Activated CD8-positive, alpha-beta memory T cell treated with anti-CD3 and anti-CD28 coated beads, Interleukin-2, amount 50 U/mL, for 1 hour (primary cell): ENCODE measurements around the gene AFAP1.

Experiments
- DNase-seq: peaks from one replicate; pipeline ENCODE4 v3.0.0-alpha.2; 2020; ENCODE audit errors: extremely low read depth

Gene AFAP1

DNA sequence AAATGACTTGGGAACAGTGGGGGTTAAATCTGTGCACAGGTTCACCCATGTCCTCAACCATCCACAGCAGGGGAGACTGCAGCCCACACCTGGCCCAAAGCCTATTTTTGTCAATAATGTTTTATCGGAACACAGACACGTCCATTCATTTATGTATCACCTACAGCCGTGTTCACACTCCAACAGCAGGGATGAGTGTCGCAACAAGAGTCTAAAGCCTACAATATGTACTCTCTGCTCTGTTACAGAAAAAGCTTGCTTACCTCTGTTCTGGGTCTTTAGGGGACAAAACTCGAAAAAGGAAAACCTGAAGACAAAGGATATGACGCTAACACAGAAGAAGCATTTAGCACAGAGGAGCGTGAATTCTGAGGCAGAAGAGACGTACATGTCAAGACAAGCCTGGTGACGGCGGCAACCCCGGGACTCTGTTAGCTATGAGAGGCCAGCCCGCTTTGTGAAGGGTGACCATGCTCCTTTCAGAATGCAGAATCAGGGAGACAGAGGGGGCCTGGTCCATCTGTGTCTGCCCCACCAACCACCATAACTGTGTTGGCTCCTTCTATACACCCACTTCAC, 45.5 kb downstream of the AFAP1 start:
- DNase-seq = no peak

DNA sequence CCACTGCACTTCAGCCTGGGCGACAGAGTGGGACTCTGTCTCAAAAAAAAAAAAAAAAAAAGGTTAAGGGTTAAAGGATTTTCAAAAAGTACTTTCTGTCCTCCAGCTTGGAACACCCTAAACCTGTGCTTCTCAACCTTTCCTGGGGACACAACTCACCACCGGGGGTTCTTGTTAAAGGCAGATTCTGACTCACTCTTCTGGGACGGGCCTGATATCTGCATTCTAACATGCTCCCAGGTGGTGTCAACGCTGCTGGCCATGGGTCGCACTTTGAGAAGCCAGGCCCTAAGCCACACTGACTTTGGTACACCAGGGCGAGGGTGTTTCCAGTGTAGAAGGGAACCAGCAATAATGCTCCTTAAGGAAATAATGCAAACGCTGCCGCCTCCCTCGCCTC, 46.1 kb downstream of the AFAP1 start:
- no peak for DNase-seq

DNA sequence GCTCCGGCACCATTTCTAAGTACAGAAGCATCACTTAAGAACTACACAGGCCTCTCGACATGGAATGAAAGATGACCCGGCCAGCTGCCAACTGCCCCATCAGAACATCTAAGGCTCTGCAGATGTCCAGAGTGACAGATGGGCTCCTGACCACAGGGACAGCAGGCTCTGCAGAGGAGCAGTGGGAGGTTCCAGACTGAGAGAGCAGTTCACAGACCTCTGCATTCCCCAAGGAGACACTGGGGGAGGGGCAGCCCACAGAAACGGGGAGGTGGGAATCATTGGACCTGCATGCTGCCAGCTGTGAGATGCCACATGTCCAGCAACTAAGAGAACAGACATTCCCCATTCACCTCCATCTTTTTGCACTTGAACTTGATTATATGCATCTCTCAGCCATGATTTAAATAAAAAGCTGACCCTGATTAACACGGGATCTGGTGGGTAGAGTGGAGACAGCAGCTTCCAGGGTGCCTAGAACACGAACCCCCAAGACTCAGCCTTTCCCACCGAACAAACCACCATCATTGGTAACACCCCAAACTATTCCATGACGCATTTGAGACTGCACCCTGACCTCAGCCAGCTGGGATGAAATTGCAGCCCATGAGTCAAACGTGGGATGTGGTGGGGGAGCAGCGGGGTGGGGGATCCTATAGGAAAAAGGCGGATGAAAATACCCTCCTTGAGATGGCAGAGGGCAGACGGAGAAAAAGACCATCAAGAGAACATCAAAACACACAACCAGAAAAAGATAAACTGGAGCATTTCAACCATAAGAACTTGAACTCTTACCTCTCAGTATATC, 47.2 kb downstream of the AFAP1 start:
- DNase-seq = no peak

DNA sequence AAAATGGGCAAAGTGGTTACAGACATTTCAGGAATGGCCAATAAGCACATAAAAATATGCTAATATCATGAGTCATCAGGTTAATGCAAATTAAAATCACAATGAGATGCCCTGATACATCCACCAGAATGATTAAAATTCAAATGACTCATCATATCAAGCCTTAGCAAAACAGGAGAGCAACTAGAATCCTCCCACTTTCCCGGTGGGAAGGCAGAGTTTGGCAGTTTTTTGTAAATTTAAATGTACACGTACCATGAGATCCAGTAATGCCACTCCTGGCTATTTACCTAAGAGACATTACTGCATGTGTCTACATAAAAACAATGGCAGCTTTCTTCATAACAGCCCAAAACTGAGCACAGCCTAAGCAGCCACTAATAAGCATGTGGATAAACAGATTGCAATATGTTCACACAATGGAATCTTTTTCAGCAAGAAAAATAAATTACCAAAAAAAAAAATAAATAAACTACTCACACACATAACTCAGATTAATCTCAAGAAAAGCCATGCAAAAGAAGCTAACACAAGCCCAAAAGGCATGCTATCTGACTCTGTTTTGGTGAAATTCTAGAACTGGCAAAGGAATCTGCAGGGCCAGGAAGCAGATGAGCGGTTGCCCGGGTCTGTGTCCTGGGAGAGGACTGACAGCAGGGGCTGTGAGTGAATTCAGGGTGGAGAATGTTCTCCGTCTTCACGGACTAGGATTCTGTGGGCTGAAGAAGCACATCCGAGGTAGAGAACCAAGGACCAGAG, 48.8 kb downstream of the AFAP1 start:
- DNase-seq = no peak

DNA sequence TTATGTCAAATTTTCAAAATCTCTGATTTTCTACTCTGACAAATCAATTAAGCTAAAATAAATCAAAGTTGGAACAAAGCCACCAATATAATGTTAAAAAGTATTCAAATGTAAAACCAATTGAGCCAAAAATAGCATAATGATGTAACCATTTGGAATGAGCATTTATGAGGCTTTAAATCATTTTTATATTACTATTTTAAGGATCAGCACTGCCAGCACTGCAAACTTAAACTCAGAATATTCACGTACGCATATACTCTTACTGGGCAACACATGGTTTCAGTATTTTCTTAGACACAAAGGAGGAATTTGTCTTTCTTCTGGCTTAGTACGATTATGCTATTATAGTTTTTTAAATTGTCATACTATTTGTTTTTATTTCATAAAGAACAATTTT, 52.2 kb downstream of the AFAP1 start:
- DNase-seq = no peak

DNA sequence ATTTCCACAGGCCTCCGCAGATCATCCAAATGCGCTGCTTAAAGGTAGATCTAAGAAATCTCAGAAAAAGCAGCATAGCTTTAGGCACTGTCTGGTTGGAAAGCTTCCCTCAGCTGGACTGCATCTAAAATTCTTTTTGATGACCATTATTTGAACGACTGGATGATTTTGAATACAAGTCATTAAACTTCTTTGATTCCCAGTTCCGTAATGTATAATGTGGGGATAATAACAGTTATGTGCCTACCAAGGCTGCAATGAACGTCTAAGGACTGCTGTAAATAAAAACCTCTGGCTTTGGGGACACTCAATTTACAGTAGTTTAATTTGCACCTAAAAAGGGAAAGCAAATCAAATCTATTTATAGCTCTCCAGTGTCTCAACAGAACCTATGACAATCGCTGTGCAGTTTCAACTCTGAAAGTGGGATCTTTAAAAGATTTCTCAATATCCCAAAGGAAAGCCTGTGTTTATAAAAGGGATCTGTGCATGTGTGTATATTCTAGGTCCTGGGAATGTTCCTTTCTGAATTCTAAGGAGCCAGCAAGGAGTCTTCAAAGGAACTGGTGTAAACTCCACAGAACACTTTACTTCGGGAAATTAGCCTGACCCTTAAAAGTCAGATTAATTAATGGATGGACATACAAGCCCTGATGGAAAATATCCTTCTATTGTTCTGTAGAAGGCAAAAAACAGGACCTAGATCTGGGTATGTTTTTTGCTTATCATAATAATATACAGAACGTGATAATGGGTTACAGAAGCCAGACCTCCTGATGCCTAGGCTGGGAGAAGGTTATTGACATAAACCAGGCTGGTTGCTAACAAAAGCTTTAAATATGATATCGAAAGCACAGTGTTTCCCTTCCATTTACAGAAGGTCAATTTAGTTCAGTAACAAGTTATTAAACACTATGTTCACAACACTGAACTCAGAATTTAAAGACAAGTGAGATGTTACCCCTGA, 53.4 kb downstream of the AFAP1 start:
- DNase-seq = no peak

DNA sequence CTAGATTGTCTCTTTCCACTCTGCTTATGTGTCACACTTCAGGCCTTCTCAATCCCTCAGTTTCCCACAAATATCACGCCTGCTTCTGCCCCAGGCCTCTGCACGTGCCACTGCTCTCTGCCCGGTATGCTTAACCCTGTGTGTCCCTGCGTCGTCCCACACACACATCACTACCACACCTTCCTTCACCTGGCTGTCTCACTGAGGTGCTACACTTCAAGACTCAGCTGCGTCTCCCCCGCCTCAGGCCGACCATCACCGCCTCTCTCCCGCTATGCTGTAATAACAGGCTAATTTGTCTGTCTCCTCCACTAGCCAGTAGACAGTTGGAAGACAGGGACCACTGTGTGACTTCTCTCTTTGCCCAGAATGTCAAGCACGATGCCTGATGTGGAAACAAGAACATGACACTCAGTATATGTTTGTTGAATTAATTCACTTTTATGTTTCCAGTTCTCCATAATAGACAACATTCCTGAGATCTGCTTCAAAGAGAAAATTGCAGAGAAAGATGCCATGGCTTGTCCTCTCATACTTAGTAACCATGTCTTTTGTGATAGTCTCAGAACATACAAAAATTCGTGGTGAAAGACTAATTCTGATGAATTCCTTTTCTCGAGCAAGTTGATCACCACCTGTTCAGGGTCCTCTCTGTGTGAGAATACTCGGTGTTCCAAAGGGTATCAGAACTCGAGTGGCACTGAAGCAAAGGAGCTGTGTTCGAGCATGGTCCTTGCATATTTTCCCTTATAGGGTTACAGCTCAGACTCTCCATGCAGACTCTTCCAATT, 54.2 kb downstream of the AFAP1 start:
- no peak for DNase-seq

DNA sequence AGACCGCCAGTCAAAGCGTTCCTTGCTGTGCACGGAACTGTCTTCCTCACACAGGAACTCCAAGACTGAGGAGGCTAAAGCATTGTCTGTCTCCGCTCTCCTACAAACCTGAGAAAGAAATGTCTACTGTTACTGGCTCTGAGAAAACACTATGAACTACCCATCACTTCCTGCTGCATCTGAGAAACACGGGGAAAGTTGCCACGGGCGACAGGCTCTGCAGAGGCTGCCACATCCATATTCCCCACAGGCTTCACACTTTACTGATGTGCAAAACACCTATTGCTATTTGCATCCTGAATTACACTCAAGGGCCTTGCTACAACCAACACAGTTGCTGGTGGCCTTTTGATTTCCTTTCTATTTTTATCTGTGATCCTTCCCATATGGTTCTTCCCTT, 59.0 kb downstream of the AFAP1 start:
- no peak for DNase-seq

DNA sequence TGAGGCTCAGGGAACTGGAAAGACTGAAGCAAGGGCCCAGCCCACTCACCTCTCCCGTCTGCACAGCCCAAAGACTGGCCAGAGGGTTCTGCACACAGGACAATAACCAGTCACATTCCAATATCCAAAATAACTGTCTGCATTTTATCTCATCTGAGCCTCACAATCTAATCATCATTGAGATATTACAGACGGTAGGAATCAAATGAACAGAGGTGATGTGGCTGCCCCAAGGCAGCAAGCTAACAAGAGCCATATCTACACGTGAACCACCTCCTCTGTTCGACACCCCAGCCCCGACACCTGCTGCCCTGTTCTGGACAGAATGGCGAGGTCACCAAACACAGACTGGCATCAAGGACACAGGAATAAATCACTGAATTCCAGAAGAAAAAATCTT, 60.5 kb downstream of the AFAP1 start:
- DNase-seq = no peak

DNA sequence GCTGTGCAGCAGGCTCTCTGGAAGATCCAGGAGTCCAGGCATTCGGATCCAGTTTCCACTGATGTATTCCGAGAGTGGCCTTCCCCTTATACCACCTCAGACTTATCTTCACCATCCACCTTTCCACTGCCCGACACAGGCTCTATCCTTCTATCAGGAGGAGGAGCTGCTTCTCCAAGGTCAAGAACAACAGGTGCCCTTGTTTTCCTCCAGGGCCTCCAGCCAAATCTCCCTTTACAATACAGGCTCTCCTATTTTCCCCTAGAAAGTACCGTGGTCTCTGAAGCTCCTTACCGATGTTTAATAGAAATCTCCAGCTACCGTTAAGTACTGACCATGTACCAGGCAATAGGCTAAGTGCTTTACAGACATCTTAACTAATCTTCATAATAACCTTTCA, 61.3 kb downstream of the AFAP1 start:
- no peak for DNase-seq

DNA sequence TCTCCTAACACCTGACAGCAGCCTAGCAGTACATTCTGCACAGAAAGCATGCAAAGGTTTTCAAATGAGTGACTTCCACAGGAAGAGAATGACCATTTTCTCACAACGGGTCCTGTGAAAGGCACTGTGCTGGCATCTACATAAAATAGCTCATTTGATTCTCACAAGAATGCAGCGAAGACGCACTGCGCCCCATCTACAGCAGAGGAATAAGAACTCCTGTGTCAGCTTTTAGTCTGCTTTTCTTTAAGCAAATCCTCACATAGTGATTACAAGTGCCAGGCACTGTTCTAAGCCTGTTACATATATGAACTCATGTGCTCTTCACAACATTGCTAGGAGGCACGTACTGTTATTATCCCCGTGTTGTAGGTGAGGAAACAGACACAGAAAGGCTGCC, 62.5 kb downstream of the AFAP1 start:
- no peak for DNase-seq

DNA sequence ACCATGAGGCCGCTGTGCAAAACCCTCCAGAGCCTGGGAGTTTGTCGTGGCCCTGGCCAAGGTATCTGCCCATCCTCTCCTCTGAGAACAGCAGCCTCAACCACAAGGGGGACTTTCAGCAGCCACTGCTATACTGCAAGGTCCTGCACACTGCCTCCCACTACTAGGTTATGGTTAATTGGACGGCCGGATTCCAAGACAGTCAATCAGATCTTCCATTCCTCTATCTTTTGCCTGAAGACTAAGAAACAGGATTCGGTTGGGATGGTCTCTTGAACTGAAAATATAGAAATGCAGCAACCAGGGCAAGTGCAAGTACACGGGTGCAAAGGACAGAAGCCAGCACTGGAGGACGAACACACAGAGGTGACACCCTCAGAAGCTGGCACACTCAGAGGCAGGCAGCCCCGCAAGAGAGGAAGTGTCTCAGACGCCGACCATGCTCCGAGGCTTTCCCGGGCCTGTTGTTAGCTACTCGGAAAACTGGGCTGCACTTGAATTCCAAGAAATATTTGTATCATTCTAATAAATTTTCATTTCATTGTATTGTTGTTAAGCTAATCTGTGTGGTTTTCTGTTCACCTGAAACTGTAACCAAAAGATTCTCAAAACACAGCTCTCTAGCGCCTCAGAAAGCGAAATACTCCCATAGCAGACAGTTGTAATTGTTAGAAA, 63.3 kb downstream of the AFAP1 start:
- DNase-seq = no peak

DNA sequence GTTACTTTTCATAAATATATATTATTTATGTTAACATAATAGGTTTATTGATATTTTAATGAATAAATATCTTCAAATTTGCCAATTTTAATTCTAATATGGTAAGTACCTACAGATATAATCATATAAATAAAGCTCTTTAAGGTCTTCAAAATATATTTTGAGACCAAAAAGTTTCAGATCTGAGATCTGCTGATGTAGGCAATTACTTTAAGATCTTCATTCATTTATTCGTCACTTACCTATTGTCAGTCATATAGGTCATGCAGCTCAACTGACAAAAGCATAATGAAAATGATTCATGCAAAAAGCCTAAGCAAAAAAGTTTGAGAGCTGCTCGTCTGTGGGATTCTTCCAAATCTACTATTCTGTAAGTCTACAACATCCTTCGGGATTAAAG, 64.8 kb downstream of the AFAP1 start:
- DNase-seq = no peak

DNA sequence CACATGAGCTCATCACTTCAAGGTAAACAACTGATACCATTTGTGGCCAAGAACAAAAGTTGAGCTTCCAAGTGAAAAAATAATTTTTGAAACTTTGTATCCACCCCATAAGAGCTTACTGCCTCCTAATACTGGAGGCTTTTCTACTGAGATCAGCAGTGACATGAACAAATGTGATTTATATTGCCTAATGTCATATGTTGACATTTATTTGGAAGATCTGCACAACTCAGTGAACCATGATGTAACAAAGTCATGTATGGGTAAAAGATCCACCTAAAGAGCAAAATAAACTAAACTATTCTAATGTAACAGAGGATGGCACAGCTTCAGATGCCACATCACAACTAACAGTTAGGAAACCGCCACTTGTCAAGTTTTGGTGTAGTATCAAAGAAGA, 65.8 kb downstream of the AFAP1 start:
- DNase-seq = no peak

DNA sequence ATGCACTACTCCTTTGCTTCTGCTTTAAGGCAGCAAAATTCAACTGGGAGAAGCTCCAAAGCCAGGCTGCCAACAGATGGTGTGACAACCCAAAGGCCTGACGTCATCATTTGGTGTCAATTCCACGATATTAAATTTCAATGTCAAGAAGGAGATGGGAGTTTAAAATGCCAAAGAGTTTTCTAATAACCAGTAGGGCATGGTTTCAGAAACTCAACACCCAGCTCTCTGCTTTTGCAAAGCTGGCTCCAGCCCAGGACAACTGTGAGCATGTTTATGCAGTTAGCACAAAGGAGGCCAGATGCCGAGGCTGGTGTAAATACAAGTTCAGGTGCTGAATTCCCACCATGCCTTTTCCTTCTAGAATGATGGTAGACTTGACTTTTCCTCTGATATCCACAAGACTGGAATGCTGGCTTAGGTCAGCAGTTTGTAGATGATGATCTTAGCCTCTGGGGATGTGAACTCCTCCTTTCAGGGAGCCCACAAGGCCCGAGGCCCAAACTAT, 67.3 kb downstream of the AFAP1 start:
- DNase-seq = no peak

DNA sequence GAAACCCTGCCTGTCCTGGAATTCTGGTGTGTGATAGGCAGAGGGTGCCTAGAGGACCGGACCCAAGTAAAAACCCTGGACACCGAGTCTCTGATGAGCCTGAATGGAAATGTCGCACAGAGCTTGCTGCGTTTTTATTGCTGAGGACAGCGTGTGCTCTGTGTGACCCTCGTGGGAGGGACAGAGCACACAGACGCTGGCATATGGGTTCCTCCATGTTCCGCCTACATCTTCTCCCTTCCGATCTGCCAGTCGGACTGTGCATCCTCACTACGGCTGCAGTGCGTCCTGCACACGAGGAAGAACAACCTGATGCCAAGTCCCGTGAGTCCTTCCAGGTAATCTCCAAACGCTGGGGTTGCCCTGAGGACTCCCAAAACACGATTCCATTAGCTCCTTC, 68.3 kb downstream of the AFAP1 start:
- no peak for DNase-seq

DNA sequence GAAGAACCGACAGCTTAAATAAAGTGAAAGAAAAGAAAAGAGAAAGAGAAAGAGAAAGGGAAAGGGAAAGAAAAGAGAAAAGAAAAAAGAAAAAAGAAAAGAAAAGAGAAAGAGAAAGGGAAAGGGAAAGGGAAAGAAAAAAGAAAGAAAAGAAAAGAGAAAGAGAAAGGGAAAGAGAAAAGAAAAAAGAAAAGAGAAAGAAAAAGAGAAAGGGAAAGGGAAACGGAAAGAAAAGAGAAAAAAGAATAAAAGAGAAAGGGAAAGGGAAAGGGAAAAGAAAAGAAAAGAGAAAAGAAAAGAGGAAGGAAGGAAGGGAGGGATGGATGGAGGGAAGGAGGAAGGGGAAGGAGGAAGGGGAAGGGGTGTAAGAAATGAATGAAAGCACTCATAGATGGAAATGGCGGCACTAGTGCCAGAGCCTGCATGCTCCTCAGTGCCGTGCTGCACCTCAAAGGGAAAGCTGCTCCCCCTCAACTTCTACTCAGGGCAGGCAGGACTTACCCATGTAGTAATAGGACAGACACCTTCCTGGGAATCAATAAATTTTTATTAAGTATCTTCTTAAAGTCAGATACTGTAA, 70.7 kb downstream of the AFAP1 start:
- DNase-seq = no peak

DNA sequence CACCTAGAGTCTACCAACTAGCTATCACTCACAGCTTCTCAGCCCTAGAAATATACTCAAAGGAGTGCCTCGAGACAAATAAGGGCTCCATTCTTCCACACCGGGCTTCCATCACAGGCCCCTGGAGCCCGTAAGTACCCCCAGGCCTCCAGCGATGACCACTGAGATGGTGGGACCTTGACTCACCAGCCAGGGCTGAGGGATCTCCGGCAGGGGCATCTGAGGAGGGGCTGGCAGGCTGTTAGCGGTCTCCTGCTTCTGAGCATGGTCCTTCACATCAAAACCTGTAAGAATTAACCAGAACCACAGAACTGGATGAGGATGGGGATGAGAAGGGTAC, 71.3 kb downstream of the AFAP1 start:
- no peak for DNase-seq

DNA sequence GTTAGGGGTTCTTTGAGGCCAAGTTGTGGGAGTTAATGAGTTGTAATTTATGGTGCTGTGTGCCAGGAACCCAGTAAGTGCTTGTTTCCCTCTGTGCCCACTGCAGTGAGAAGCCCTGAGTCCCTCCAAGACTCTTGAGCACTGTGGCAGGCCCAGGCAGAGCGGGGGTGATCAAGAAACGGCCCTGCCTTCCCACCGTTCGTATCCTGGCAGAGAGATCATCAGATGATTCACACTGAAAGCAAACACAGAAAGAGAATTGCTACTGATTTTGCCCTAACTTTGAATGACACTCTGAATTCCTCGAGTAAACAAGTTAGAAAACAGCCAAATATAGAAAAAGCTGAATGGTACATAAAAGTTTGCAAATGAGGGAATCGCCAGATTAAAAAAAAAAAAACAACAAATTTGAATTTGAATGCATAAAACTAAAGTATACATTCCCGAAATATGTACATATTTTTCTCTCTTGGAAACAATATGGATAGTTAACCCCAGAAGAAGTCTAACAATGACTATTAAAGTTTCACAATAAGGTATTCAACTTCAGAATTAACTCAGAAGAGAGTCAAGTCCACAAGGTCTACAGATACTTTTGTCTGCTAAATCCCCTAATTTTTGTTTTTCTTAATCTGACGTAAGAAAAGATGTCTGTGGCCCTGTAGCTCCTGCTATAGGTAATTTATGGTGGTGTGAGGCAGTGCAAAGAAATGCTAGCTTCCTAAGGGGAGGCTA, 71.8 kb downstream of the AFAP1 start:
- no peak for DNase-seq
